Measurements from ENCODE around the gene PPFIA4.

PPFIA4 gene

GRCh38 chr1:203039609-203040512, 13.6 kb downstream of the PPFIA4 start:
- no peak for DNase-seq (ENCODE audit: low read depth in 4 of 4, low spot score in 1 of 4)

- DNase-seq (ENCODE audit: low read depth in 4 of 4, low spot score in 1 of 4) = no peak
Observed at GRCh38 chr1:203040513-203041275, 14.4 kb downstream of the PPFIA4 start.

GRCh38 chr1:203041351-203041932, 15.2 kb downstream of the PPFIA4 start:
- DNase-seq (ENCODE audit: low read depth in 4 of 4, low spot score in 1 of 4) = no peak

GRCh38 chr1:203043830-203044545, 17.7 kb downstream of the PPFIA4 start:
- no peak for DNase-seq (ENCODE audit: low read depth in 4 of 4, low spot score in 1 of 4)

- DNase-seq (ENCODE audit: low read depth in 4 of 4, low spot score in 1 of 4) = no peak
Observed at GRCh38 chr1:203044546-203045250, 18.4 kb downstream of the PPFIA4 start.

GRCh38 chr1:203045336-203045735, 19.0 kb downstream of the PPFIA4 start:
- no peak for DNase-seq (ENCODE audit: low read depth in 4 of 4, low spot score in 1 of 4)

GRCh38 chr1:203045821-203046594, 19.7 kb downstream of the PPFIA4 start:
- DNase-seq (ENCODE audit: low read depth in 4 of 4, low spot score in 1 of 4) = no peak

GRCh38 chr1:203046984-203047630, 20.8 kb downstream of the PPFIA4 start:
- DNase-seq (ENCODE audit: low read depth in 4 of 4, low spot score in 1 of 4) = no peak

- no peak for DNase-seq (ENCODE audit: low read depth in 4 of 4, low spot score in 1 of 4)
Observed at GRCh38 chr1:203048086-203048485, 21.8 kb downstream of the PPFIA4 start.

- no peak for DNase-seq (ENCODE audit: low read depth in 4 of 4, low spot score in 1 of 4)
Observed at GRCh38 chr1:203048555-203049051, 22.3 kb downstream of the PPFIA4 start.

- DNase-seq (ENCODE audit: low read depth in 4 of 4, low spot score in 1 of 4) = no peak
Observed at GRCh38 chr1:203049077-203049476, 22.8 kb downstream of the PPFIA4 start.

GRCh38 chr1:203049576-203050180, 23.4 kb downstream of the PPFIA4 start:
- DNase-seq (ENCODE audit: low read depth in 4 of 4, low spot score in 1 of 4) = no peak

- DNase-seq (ENCODE audit: low read depth in 4 of 4, low spot score in 1 of 4) = no peak
Observed at GRCh38 chr1:203050826-203051225, 24.5 kb downstream of the PPFIA4 start.

GRCh38 chr1:203051841-203052324, 25.6 kb downstream of the PPFIA4 start:
- no peak for DNase-seq (ENCODE audit: low read depth in 4 of 4, low spot score in 1 of 4)

GRCh38 chr1:203052601-203053000, 26.3 kb downstream of the PPFIA4 start:
- no peak for DNase-seq (ENCODE audit: low read depth in 4 of 4, low spot score in 1 of 4)

- DNase-seq (ENCODE audit: low read depth in 4 of 4, low spot score in 1 of 4) = no peak
Observed at GRCh38 chr1:203054184-203054583, 27.9 kb downstream of the PPFIA4 start.

GRCh38 chr1:203054642-203055041, 28.4 kb downstream of the PPFIA4 start:
- no peak for DNase-seq (ENCODE audit: low read depth in 4 of 4, low spot score in 1 of 4)

GRCh38 chr1:203055161-203055799, 29.0 kb downstream of the PPFIA4 start:
- DNase-seq (ENCODE audit: low read depth in 4 of 4, low spot score in 1 of 4) = no peak

All from stimulated activated CD4-positive, alpha-beta T cell treated with anti-CD3 and anti-CD28 coated beads, Interleukin-1b, Interleukin-23, amount 100 ng/mL, for 24 hours (primary cell).